Raji (cell line): Measurements from ENCODE around the gene THBS3.

ENCODE experiments used
- POLR2A ChIP-seq: IDR thresholded peaks from 2 replicates; pipeline ENCODE4 v1.6.1; 2011; ENCODE audit warnings: low read depth, low read length, control low read depth; ENCODE audit not compliant: insufficient read depth

The THBS3 gene

GRCh38 chr1:155207806-155208540 lies at the start of gene THBS3:
Gene THBS3, minus strand, starts transcription at chr1:155207897. Its CDS starts 21 bp downstream, at chr1:155207876.
- TF ChIP-seq POLR2A: no peak

- TF ChIP-seq POLR2A: no peak
Measured at GRCh38 chr1:155256058-155256852, 48.6 kb upstream of the THBS3 start.

- peak; percentile 83 for TF ChIP-seq POLR2A
Measured at GRCh38 chr1:155255243-155256007, 47.7 kb upstream of the THBS3 start, which contains the start of gene ENTREP3. Gene ENTREP3, minus strand, starts transcription at chr1:155255483. Its CDS starts 606 bp downstream, at chr1:155254877.

- no peak for TF ChIP-seq POLR2A
Measured at GRCh38 chr1:155254714-155255242, 47.1 kb upstream of the THBS3 start.

GRCh38 chr1:155254228-155254713 lies 46.6 kb upstream of the THBS3 start:
- no peak for TF ChIP-seq POLR2A

- no peak for TF ChIP-seq POLR2A
Measured at GRCh38 chr1:155253797-155254196, 46.1 kb upstream of the THBS3 start.

- TF ChIP-seq POLR2A: no peak
Measured at GRCh38 chr1:155253208-155253607, 45.5 kb upstream of the THBS3 start.

GRCh38 chr1:155251566-155251965 lies 43.9 kb upstream of the THBS3 start:
- no peak for TF ChIP-seq POLR2A

GRCh38 chr1:155250633-155251449 lies 43.1 kb upstream of the THBS3 start:
- peak; percentile 37; the same call in 1 of the 2 replicates for TF ChIP-seq POLR2A

GRCh38 chr1:155250246-155250632 lies 42.5 kb upstream of the THBS3 start:
- no peak for TF ChIP-seq POLR2A

- TF ChIP-seq POLR2A: no peak
Measured at GRCh38 chr1:155247667-155248553, 40.2 kb upstream of the THBS3 start.

- no peak for TF ChIP-seq POLR2A
Measured at GRCh38 chr1:155245163-155245524, 37.4 kb upstream of the THBS3 start.
